ENCODE results near the gene VRK1.
"Not testable (repeated sequence)": the region's sequence is repeated elsewhere in the genome, so short reads cannot be mapped to it uniquely, and the experiment has no call there.

Gene VRK1

DNA sequence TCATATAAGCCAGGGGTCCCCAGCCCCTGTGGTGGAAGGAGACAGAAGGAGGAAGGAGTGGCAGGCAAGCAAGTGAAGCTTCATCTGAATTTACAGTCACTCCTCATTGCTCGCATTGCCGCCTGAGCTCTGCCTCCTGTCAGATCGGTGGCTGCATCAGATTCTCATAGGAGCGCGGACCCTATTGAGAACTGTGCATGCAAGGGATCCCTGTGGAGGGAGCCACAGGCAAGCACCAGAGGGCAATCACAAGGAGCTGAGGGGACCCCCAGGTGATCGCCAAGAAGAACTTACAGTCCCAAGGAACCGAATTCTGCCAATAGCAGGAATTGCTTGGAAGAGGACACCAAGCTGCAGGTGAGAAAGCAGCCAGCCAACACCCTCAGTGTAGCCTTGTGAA lies 33.2 kb upstream of the VRK1 start:
- Histone ChIP-seq H2AK5ac (ENCODE audit: low read length) (no peak overlapping the region), H3K18ac (ENCODE audit: low read length) (no peak overlapping the region), H3K14ac (ENCODE audit: low read length) (no peak overlapping the region), H4K12ac (ENCODE audit: low read depth, low read length) (no peak overlapping the region), H3K4ac (ENCODE audit: low read depth, low read length) (no peak overlapping the region), H3K79me1 (ENCODE audit: low read length) (no peaks in the 10 kb centered on the region), H3K27ac (ENCODE audit: low read depth, low read length) (no peak overlapping the region), H3K23ac (ENCODE audit: low read length) (no peak overlapping the region), H2BK12ac (ENCODE audit: low read length) (no peak overlapping the region), H3K9ac (ENCODE audit: low read length) (no peak overlapping the region), H2BK120ac (ENCODE audit: insufficient read depth, low read length, poor library complexity) (no peak overlapping the region), H3K4me2 (ENCODE audit: low read length) (no peak overlapping the region), H3K4me3 (ENCODE audit: low read depth, low read length) (no peak overlapping the region), H3K4me1 (ENCODE audit: control insufficient read depth in 1 of 2, insufficient read depth in 2 of 2, low read length in 2 of 2) (no peaks in the 10 kb centered on the region), H3K9me3 (ENCODE audit: insufficient read depth, low read depth, low read length) (no peaks in the 10 kb centered on the region), H3K27me3 (ENCODE audit: insufficient read depth, low read length) (no peaks in the 10 kb centered on the region), H3K36me3 (ENCODE audit: control insufficient read depth in 1 of 2, insufficient read depth in 2 of 2, low read length in 2 of 2) (no peaks in the 10 kb centered on the region), H2BK5ac (ENCODE audit: low read depth, low read length, poor library complexity) (no peak overlapping the region), H4K8ac (ENCODE audit: low read depth, low read length) (no peak overlapping the region), H2AFZ (ENCODE audit: insufficient read depth, low read length, poor library complexity) (no peak overlapping the region), H4K91ac (ENCODE audit: low read depth, low read length) (no peak overlapping the region), H3K79me2 (ENCODE audit: control insufficient read depth, insufficient read depth, low read length, poor library complexity) (no peaks in the 10 kb centered on the region)
- WGBS (ENCODE audit: extremely low coverage, insufficient coverage, insufficient read length) = no CpG with 5 or more reads among the region's 7 CpGs
- DNase-seq = no peak

DNA sequence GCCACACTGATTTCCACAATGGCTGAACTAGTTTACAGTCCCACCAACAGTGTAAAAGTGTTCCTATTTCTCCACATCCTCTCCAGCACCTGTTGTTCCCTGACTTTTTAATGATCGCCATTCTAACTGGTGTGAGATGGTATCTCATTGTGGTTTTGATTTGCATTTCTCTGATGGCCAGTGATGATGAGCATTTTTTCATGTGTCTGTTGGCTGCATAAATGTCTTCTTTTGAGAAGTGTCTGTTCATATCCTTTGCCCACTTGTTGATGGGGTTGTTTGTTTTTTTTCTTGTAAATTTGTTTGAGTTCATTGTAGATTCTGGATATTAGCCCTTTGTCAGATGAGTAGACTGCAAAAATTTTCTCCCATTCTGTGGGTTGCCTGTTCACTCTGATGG lies 32.0 kb upstream of the VRK1 start:
- H3K18ac ChIP-seq (ENCODE audit: low read length); H3K36me3 ChIP-seq (ENCODE audit: control insufficient read depth in 1 of 2, insufficient read depth in 2 of 2, low read length in 2 of 2); H2AFZ ChIP-seq (ENCODE audit: insufficient read depth, low read length, poor library complexity); H3K27ac ChIP-seq (ENCODE audit: low read depth, low read length); H4K8ac ChIP-seq (ENCODE audit: low read depth, low read length); H3K4ac ChIP-seq (ENCODE audit: low read depth, low read length); H2AK5ac ChIP-seq (ENCODE audit: low read length); H3K4me3 ChIP-seq (ENCODE audit: low read depth, low read length); DNase-seq; H2BK5ac ChIP-seq (ENCODE audit: low read depth, low read length, poor library complexity); H3K79me2 ChIP-seq (ENCODE audit: control insufficient read depth, insufficient read depth, low read length, poor library complexity); H4K91ac ChIP-seq (ENCODE audit: low read depth, low read length); H3K4me1 ChIP-seq (ENCODE audit: control insufficient read depth in 1 of 2, insufficient read depth in 2 of 2, low read length in 2 of 2); H3K79me1 ChIP-seq (ENCODE audit: low read length); H3K9ac ChIP-seq (ENCODE audit: low read length); H3K14ac ChIP-seq (ENCODE audit: low read length); H2BK120ac ChIP-seq (ENCODE audit: insufficient read depth, low read length, poor library complexity); H3K9me3 ChIP-seq (ENCODE audit: insufficient read depth, low read depth, low read length); H3K23ac ChIP-seq (ENCODE audit: low read length); H4K12ac ChIP-seq (ENCODE audit: low read depth, low read length); H3K27me3 ChIP-seq (ENCODE audit: insufficient read depth, low read length); H2BK12ac ChIP-seq (ENCODE audit: low read length); H3K4me2 ChIP-seq (ENCODE audit: low read length): not testable (repeated sequence)
- WGBS (ENCODE audit: extremely low coverage, insufficient coverage, insufficient read length) = no CpG with 5 or more reads among the region's 1 CpG

DNA sequence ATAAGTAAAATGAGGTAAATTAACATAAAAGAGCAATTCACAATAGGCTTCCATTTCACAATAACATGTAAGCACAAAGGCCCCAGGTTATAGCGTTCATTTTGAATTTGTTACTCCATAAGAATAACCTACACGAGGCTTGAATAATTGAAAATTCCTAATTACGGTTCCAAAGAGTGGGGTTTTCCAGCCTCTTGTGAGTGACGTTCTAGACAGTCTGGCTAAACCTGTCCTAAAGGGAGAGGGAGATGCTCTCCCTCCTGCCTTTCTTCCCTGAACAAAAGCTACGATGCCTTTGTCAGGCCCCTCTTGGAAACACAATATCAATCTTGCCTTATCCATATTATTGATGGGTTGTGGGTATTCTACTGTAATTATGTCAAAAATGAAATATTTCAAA lies 24.3 kb upstream of the VRK1 start:
- Histone ChIP-seq H3K4ac (ENCODE audit: low read depth, low read length) (no peak overlapping the region), H3K4me3 (ENCODE audit: low read depth, low read length) (no peak overlapping the region), H3K23ac (ENCODE audit: low read length) (no peak overlapping the region), H3K9ac (ENCODE audit: low read length) (no peak overlapping the region), H3K18ac (ENCODE audit: low read length) (no peak overlapping the region), H2AK5ac (ENCODE audit: low read length) (no peak overlapping the region), H2BK5ac (ENCODE audit: low read depth, low read length, poor library complexity) (no peak overlapping the region), H3K14ac (ENCODE audit: low read length) (no peak overlapping the region), H4K8ac (ENCODE audit: low read depth, low read length) (no peak overlapping the region), H3K27me3 (ENCODE audit: insufficient read depth, low read length) (no peaks in the 10 kb centered on the region), H3K79me1 (ENCODE audit: low read length) (no peaks in the 10 kb centered on the region), H2BK12ac (ENCODE audit: low read length) (no peak overlapping the region), H4K12ac (ENCODE audit: low read depth, low read length) (no peak overlapping the region), H3K4me2 (ENCODE audit: low read length) (no peak overlapping the region), H2AFZ (ENCODE audit: insufficient read depth, low read length, poor library complexity) (no peak overlapping the region), H3K9me3 (ENCODE audit: insufficient read depth, low read depth, low read length) (peaks cover 4% of the 10 kb centered on the region), H3K27ac (ENCODE audit: low read depth, low read length) (no peak overlapping the region), H3K36me3 (ENCODE audit: control insufficient read depth in 1 of 2, insufficient read depth in 2 of 2, low read length in 2 of 2) (no peaks in the 10 kb centered on the region), H3K4me1 (ENCODE audit: control insufficient read depth in 1 of 2, insufficient read depth in 2 of 2, low read length in 2 of 2) (no peaks in the 10 kb centered on the region), H4K91ac (ENCODE audit: low read depth, low read length) (no peak overlapping the region), H2BK120ac (ENCODE audit: insufficient read depth, low read length, poor library complexity) (no peak overlapping the region), H3K79me2 (ENCODE audit: control insufficient read depth, insufficient read depth, low read length, poor library complexity) (no peaks in the 10 kb centered on the region)
- WGBS (ENCODE audit: extremely low coverage, insufficient coverage, insufficient read length) = no CpG with 5 or more reads among the region's 5 CpGs
- DNase-seq = no peak

DNA sequence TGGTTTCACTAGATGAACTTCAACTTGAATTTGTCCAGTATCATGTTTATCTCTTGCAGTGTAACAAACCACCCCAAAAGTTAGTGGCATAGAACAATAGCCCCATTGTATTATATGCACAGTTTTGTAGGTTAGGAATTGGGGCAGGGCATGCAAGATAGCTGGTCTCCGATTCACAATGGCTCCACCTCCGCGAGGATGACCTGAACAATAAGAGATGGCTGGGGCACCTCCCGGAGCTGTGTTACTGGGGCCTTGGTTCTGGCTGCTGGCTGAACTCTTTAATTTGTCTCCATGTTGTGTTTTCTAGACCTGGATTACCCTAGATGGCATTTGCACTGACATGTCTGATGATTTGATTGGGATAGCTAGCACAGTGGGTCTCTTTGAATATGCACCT lies 20.4 kb upstream of the VRK1 start:
- H3K36me3 ChIP-seq (ENCODE audit: control insufficient read depth in 1 of 2, insufficient read depth in 2 of 2, low read length in 2 of 2) = no peaks in the 10 kb centered on the region
- no peak overlapping the region for H2AFZ ChIP-seq (ENCODE audit: insufficient read depth, low read length, poor library complexity)
- no peak overlapping the region for H3K4ac ChIP-seq (ENCODE audit: low read depth, low read length)
- no peak overlapping the region for H3K14ac ChIP-seq (ENCODE audit: low read length)
- no peak overlapping the region for H3K27ac ChIP-seq (ENCODE audit: low read depth, low read length)
- no peak overlapping the region for H3K23ac ChIP-seq (ENCODE audit: low read length)
- H4K91ac ChIP-seq (ENCODE audit: low read depth, low read length) = no peak overlapping the region
- no peak overlapping the region for H4K12ac ChIP-seq (ENCODE audit: low read depth, low read length)
- no peak overlapping the region for H3K4me2 ChIP-seq (ENCODE audit: low read length)
- no peak overlapping the region for H3K9ac ChIP-seq (ENCODE audit: low read length)
- H3K27me3 ChIP-seq (ENCODE audit: insufficient read depth, low read length) = no peaks in the 10 kb centered on the region
- no peak overlapping the region for H2BK120ac ChIP-seq (ENCODE audit: insufficient read depth, low read length, poor library complexity)
- H2AK5ac ChIP-seq (ENCODE audit: low read length) = no peak overlapping the region
- no peaks in the 10 kb centered on the region for H3K79me2 ChIP-seq (ENCODE audit: control insufficient read depth, insufficient read depth, low read length, poor library complexity)
- H3K18ac ChIP-seq (ENCODE audit: low read length) = no peak overlapping the region
- H4K8ac ChIP-seq (ENCODE audit: low read depth, low read length) = no peak overlapping the region
- H2BK12ac ChIP-seq (ENCODE audit: low read length) = no peak overlapping the region
- peaks cover 4% of the 10 kb centered on the region for H3K9me3 ChIP-seq (ENCODE audit: insufficient read depth, low read depth, low read length)
- no peaks in the 10 kb centered on the region for H3K4me1 ChIP-seq (ENCODE audit: control insufficient read depth in 1 of 2, insufficient read depth in 2 of 2, low read length in 2 of 2)
- no peaks in the 10 kb centered on the region for H3K79me1 ChIP-seq (ENCODE audit: low read length)
- H3K4me3 ChIP-seq (ENCODE audit: low read depth, low read length) = no peak overlapping the region
- no peak overlapping the region for H2BK5ac ChIP-seq (ENCODE audit: low read depth, low read length, poor library complexity)
- WGBS (ENCODE audit: extremely low coverage, insufficient coverage, insufficient read length) = no CpG with 5 or more reads among the region's 4 CpGs
- no peak for DNase-seq
